Psoas muscle (tissue), 8 donors: ENCODE measurements around the gene SEMA3G. TPM values are rescaled to one million over a fixed set of nuclear protein-coding genes. Genes with fewer than 3 reads are reported as not detected.

ENCODE experiments used
- ATAC-seq, 4 donors: fragments of 200-7000 bp; cut with Tn5 transposase; one replicate each; pipeline ENCODE4 v1.9.1; 2020; ENCODE audit warnings: moderate library complexity in 3 of 4, mild to moderate bottlenecking in 2 of 4
- DNase-seq, 2 donors: peaks; one replicate each; pipeline ENCODE4 v3.0.0-alpha.2; 2020
- H3K27ac ChIP-seq: fragments of 200-600 bp; one replicate; pipeline ENCODE4 v1.8.0; 2022
- H3K27me3 ChIP-seq, 3 donors: fragments of 200-600 bp in 1 of 3; one replicate each; pipeline versions ENCODE4 v1.6.1 to v1.8.0; 2013 to 2022; ENCODE audit warnings: low read length in 2 of 3, mild to moderate bottlenecking in 2 of 3, moderate library complexity in 1 of 3; ENCODE audit not compliant: insufficient read depth in 3 of 3
- H3K36me3 ChIP-seq, 2 donors: fragments of 200-600 bp in 1 of 2; one replicate each; pipeline versions ENCODE4 v1.6.1 to v1.8.0; 2013 to 2022; ENCODE audit warnings: low read depth in 1 of 2, mild to moderate bottlenecking in 1 of 2, moderate library complexity in 1 of 2; ENCODE audit not compliant: insufficient read depth in 1 of 2
- H3K4me1 ChIP-seq: fragments of 200-600 bp; one replicate; pipeline ENCODE4 v1.8.0; 2022
- H3K4me3 ChIP-seq: fragments of 200-600 bp; one replicate; pipeline ENCODE4 v1.8.0; 2022; ENCODE audit warnings: mild to moderate bottlenecking
- H3K9me3 ChIP-seq: fragments of 200-600 bp; one replicate; pipeline ENCODE4 v1.8.0; 2022
- CTCF ChIP-seq: fragments of 200-600 bp; IDR thresholded peaks from one replicate; pipeline ENCODE4 v1.8.0; 2022; ENCODE audit warnings: antibody characterized with exemption
- WGBS, 3 donors: extraction: QIAGEN DNeasy Blood & Tissue Kit; methylation state at CpG; one replicate each; pipeline versions ENCODE4 v1.1.6 to v1.1.7; 2013; 5-methylcytosine and 5-hydroxymethylcytosine counted together
- intact Hi-C, 2 donors: fragments of 100-400 bp; cut with DNase I; formaldehyde crosslinking; loops; one replicate each; pipeline versions ENCODE4 v1.11.0 to v1.14.2; 2022
- polyA plus RNA-seq, 3 donors: library from polyadenylated mRNA; stranded (reverse); fragments of 200-250 nt; gene quantifications; one replicate each; pipeline ENCODE4 v1.2.3, GENCODE V29; 2013
- total RNA-seq, 4 donors: library from RNA; stranded (reverse); fragmentation: NEBNext Ultra II Directional in 2 of 4; extraction: Animal tissue kit (Norgen Biotek cat#: 25700) in 2 of 4; gene quantifications; one replicate each; pipeline versions ENCODE4 v1.2.1 to v1.2.4, GENCODE V29; 2021 to 2023
- donor health status: healthy with polysubstance abuse.
- donor health status: DM: no; HTN: no; CAD: no; lungs with moderate emphysema.
- donor health status: Bipolar disorder and iron deficiency.
- donor health status: healthy.
- donor health status: DM: yes; HTN: yes; CAD: no.
- donor health status: DM: no; HTN: no; CAD: no.
- donor health status: DM: no; HTN: no; CAD: no.
- donor health status: DM: yes; HTN: yes; CAD: no.

Gene SEMA3G
- total and polyA plus RNA-seq, 7 donors, result 6.0 to 13.8 (median 6.5) TPM

- ATAC-seq, result no peak
- Histone ChIP-seq H3K27me3 (no peaks in the 10 kb centered on the region), H3K4me1 (no peaks in the 10 kb centered on the region), H3K36me3 (peaks cover 0 to 41% of the 10 kb centered on the region in 2 donors), H3K27ac (no peak overlapping the region), H3K4me3 (no peak overlapping the region), H3K9me3 (no peaks in the 10 kb centered on the region)
- no peak for TF ChIP-seq CTCF
- intact Hi-C loops, result no loop called here
- 94 to 97% (median 95%) methylated on average over 16 of the region's 16 CpGs for WGBS, 3 donors
- peak; percentile 4 to 12 for DNase-seq
These were observed 52.5 kb downstream of the SEMA3G start for GRCh38 chr3:52392216-52392930.

- ATAC-seq (no peak), DNase-seq (no peak)
- no peak overlapping the region for H3K4me3 ChIP-seq
- peaks cover 0 to 51% of the 10 kb centered on the region in 2 donors for H3K36me3 ChIP-seq
- intact Hi-C loops, result no loop called here
- no peak for TF ChIP-seq CTCF
- no peak overlapping the region for H3K27ac ChIP-seq
- no peaks in the 10 kb centered on the region for H3K27me3 ChIP-seq
- WGBS, 3 donors, result 95 to 99% (median 97%) methylated on average over 12 of the region's 12 CpGs
- no peaks in the 10 kb centered on the region for H3K9me3 ChIP-seq
- H3K4me1 ChIP-seq, result no peaks in the 10 kb centered on the region
These were observed 53.8 kb downstream of the SEMA3G start for GRCh38 chr3:52391096-52391495.

GRCh38 chr3:52388933-52389332 is 56.0 kb downstream of the SEMA3G start:
- 86 to 93% (median 92%) methylated on average over 8 to 9 of the region's 9 CpGs for WGBS, 3 donors
- H3K4me3 ChIP-seq, result no peak overlapping the region
- no peaks in the 10 kb centered on the region for H3K27me3 ChIP-seq
- TF ChIP-seq CTCF, result no peak
- H3K4me1 ChIP-seq, result no peaks in the 10 kb centered on the region
- H3K27ac ChIP-seq, result no peak overlapping the region
- ATAC-seq (no peak), DNase-seq (no peak)
- H3K36me3 ChIP-seq, result peaks cover 0 to 57% of the 10 kb centered on the region in 2 donors
- intact Hi-C loops, result loop anchor here in 1 of 2 donors (5.0 kb wide), 1 partner anchor 87 kb away; no protein-coding TSS in a partner anchor
- no peaks in the 10 kb centered on the region for H3K9me3 ChIP-seq

- DNase-seq, result no peak
- no peaks in the 10 kb centered on the region for H3K4me1 ChIP-seq
These were observed 56.5 kb downstream of the SEMA3G start for GRCh38 chr3:52388348-52388821.

More at GRCh38 chr3:52388348-52388821, 56.5 kb downstream of the SEMA3G start:
- H3K9me3 ChIP-seq, result no peaks in the 10 kb centered on the region
- intact Hi-C loops, result loop anchor here in 1 of 2 donors (5.0 kb wide), 1 partner anchor 86 kb away; no protein-coding TSS in a partner anchor
- no peak for ATAC-seq
- no peak for TF ChIP-seq CTCF
- H3K27me3 ChIP-seq, result no peaks in the 10 kb centered on the region
- no peak overlapping the region for H3K27ac ChIP-seq
- no peak overlapping the region for H3K4me3 ChIP-seq
- 80 to 85% (median 83%) methylated on average over 10 to 18 of the region's 18 CpGs for WGBS, 3 donors
- peaks cover 0 to 51% of the 10 kb centered on the region in 2 donors for H3K36me3 ChIP-seq
